Peyer's patch (tissue), 4 donors: ENCODE results near the gene TRIM37.

Experiments
- POLR2A ChIP-seq, 2 donors: fragments of 450-650 bp; IDR thresholded peaks; one replicate each; pipeline ENCODE4 v1.5.1; 2017; ENCODE audit warnings: antibody characterized with exemption in 2 of 2, mild to moderate bottlenecking in 2 of 2, moderate library complexity in 2 of 2
- TF ChIP-seq, protein P1 (sequence below), 6 experiments: fragments of 450-650 bp in 4 of 6; fragments of 200-600 bp in 2 of 6; sonication (generic) in 1 of 6; IDR thresholded peaks; one replicate each; pipeline ENCODE4 v1.5.1; 2017 to 2019; ENCODE audit warnings: antibody characterized with exemption in 6 of 6, mild to moderate bottlenecking in 3 of 6, moderate library complexity in 1 of 6

GRCh38 chr17:59062509-59062908, 44.2 kb downstream of the TRIM37 start:
- TF ChIP-seq, protein P1, sequence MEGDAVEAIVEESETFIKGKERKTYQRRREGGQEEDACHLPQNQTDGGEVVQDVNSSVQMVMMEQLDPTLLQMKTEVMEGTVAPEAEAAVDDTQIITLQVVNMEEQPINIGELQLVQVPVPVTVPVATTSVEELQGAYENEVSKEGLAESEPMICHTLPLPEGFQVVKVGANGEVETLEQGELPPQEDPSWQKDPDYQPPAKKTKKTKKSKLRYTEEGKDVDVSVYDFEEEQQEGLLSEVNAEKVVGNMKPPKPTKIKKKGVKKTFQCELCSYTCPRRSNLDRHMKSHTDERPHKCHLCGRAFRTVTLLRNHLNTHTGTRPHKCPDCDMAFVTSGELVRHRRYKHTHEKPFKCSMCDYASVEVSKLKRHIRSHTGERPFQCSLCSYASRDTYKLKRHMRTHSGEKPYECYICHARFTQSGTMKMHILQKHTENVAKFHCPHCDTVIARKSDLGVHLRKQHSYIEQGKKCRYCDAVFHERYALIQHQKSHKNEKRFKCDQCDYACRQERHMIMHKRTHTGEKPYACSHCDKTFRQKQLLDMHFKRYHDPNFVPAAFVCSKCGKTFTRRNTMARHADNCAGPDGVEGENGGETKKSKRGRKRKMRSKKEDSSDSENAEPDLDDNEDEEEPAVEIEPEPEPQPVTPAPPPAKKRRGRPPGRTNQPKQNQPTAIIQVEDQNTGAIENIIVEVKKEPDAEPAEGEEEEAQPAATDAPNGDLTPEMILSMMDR (IDR thresholded peaks at IDR 0.05), result no peak
- no peak for TF ChIP-seq POLR2A (IDR thresholded peaks at IDR 0.05)
